ENCODE results near the gene CDADC1. TPM values are rescaled to one million over a fixed set of nuclear protein-coding genes. Genes with fewer than 3 reads are reported as not detected.

CDADC1 gene
- total RNA-seq, 8 experiments from 2014 or later: 5.3 to 16.0 (median 8.2) TPM

DNA sequence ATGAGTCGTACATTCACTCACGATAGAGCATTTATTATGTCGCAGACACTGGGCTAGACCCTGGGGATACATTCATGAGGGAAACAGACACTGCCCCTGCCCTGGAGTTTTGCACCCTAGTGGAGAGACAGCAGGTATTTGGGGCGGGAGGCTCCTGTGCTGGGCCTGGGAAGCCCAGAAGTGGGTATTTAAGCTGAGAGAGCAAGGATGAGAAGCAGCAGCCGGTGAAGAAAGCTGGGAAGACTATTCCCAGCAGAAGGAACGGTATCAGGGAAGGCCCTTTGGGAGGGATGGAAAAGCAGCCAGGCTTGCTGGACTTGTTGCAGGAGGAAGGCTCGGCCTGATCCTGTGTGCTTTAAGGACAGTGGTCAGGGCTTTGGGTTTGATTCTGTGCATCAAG, 54.5 kb downstream of the CDADC1 start:
- H3K4me3 ChIP-seq: no peak overlapping the region
- 57 to 100% (median 61%) methylated on average over 2 to 6 of the region's 7 CpGs; no CpG with 5 or more reads in 5 of the 10 experiments for WGBS, 10 experiments
- in situ Hi-C loops (cut with MboI; ENCODE audit: low pct_unique_long_range_greater_than_20kb in 2 of 9, low sequenced_read_pairs in 9 of 9, unreplicated experiment in 9 of 9): loop anchor here in 7 of 9 experiments (10.0 to 25.0 kb wide), 4 partner anchors 135 to 313 kb away; partner anchors contain the start of genes CAB39L (in 1 of the 7) and SETDB2 (in 1 of the 7)
- H3K27ac ChIP-seq: no peak overlapping the region
- ATAC-seq (replicated peaks in 6 of 8): no peak
- peaks cover 0 to 12% of the 10 kb centered on the region in 2 donors for H3K4me1 ChIP-seq (replicated peaks in 1 of 2)

DNA sequence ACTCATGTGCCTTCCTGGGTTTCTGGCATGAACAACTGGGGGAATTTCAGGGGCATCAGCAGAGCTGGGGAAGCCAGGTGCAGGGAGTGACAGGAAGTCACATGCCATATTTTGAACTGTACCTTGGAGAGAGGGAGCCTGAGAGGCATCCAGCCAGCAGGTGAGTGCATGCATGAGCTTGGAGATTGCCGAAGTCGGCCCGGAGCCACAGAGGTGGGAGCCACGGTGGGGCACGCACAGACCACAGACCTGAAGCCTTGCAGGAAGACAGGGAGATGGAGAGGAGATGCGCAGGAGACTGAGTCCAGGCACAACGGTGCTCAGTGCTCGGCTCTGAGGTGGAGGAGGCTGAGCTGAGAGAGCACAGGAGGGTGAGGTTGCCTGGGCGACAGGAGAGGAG, 55.1 kb downstream of the CDADC1 start:
- H3K4me1 ChIP-seq (replicated peaks in 1 of 2): peaks cover 0 to 12% of the 10 kb centered on the region in 2 donors
- H3K4me3 ChIP-seq: no peak overlapping the region
- in situ Hi-C loops (cut with MboI; ENCODE audit: low pct_unique_long_range_greater_than_20kb in 2 of 9, low sequenced_read_pairs in 9 of 9, unreplicated experiment in 9 of 9): loop anchor here in 7 of 9 experiments (10.0 to 25.0 kb wide), 4 partner anchors 134 to 312 kb away; partner anchors contain the start of genes CAB39L (in 1 of the 7) and SETDB2 (in 1 of the 7)
- 60 to 100% (median 96%) methylated on average over 1 to 4 of the region's 9 CpGs; no CpG with 5 or more reads in 7 of the 10 experiments for WGBS, 10 experiments
- ATAC-seq (replicated peaks in 6 of 8): peak in 1 of 8 experiments; percentile 43
- H3K27ac ChIP-seq: no peak overlapping the region

DNA sequence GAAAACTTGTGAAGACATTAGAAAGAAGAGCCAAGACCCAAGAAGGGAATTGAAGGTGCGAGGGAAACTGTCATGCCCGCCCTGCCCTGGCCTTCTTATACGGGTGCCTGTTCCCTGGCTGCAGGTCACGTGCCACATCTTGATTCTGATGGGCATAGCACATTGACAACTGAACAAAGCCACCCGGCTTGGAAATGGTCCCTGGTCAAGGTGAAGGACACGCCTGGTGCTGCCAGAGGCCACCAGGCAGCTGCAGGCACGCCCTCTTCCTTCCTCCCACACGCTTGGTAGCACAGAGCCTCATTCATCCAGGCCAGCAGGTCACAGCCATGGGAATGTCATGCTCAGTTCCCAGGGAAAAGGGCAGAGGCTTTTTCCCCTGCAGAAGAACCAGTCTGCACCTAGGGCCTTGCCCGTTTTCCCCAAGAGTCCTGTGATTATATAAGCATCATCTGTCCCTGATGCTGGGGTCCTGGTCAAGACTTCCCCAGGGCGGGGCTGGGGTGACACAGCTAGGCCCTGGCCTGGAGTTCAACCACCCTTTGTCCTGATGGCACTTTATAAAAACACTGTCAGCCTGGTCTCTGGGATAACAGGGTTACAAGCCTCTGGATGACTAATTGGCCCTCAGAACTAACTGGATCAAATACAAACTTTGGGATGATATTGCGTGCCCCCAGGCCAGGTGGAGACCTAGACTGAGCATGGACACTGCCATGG, 56.0 kb downstream of the CDADC1 start:
- Histone ChIP-seq H3K4me1 (replicated peaks in 1 of 2) (peaks cover 0 to 12% of the 10 kb centered on the region in 2 donors), H3K4me3 (no peak overlapping the region), H3K27ac (no peak overlapping the region)
- 55 to 100% (median 71%) methylated on average over 1 to 4 of the region's 11 CpGs; no CpG with 5 or more reads in 5 of the 10 experiments for WGBS, 10 experiments
- no peak for ATAC-seq (replicated peaks in 6 of 8)
- in situ Hi-C loops (cut with MboI; ENCODE audit: low pct_unique_long_range_greater_than_20kb in 2 of 9, low sequenced_read_pairs in 9 of 9, unreplicated experiment in 9 of 9): loop anchor here in 7 of 9 experiments (10.0 to 25.0 kb wide), 4 partner anchors 134 to 311 kb away; partner anchors contain the start of genes CAB39L (in 1 of the 7) and SETDB2 (in 1 of the 7)

DNA sequence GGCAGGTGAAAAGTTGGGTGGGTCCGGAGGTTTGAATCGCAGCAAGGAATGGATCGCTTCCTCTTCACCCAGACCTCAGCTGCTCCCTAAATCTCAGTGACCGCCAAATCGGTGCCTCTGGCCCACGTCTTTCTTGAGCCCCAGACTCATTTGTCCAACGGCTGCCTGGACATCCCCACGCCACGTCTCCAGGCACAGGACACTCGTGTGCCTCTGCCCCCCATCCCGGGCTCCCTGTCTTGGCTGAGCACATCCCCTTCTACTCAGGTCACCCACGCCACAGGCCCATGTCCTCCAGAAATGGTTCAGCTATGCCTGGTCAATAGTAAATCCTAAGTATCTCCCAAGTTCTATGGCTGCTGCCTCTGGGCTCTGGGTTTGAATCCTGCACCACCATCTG, 56.6 kb downstream of the CDADC1 start:
- Histone ChIP-seq H3K27ac (no peak overlapping the region), H3K4me3 (no peak overlapping the region), H3K4me1 (replicated peaks in 1 of 2) (peaks cover 0 to 12% of the 10 kb centered on the region in 2 donors)
- ATAC-seq (replicated peaks in 6 of 8): no peak
- in situ Hi-C loops (cut with MboI; ENCODE audit: low pct_unique_long_range_greater_than_20kb in 2 of 9, low sequenced_read_pairs in 9 of 9, unreplicated experiment in 9 of 9): loop anchor here in 7 of 9 experiments (10.0 to 25.0 kb wide), 4 partner anchors 133 to 310 kb away; partner anchors contain the start of genes CAB39L (in 1 of the 7) and SETDB2 (in 1 of the 7)
- WGBS, 10 experiments: 83 to 87% methylated on average over 1 to 4 of the region's 12 CpGs; no CpG with 5 or more reads in 8 of the 10 experiments

DNA sequence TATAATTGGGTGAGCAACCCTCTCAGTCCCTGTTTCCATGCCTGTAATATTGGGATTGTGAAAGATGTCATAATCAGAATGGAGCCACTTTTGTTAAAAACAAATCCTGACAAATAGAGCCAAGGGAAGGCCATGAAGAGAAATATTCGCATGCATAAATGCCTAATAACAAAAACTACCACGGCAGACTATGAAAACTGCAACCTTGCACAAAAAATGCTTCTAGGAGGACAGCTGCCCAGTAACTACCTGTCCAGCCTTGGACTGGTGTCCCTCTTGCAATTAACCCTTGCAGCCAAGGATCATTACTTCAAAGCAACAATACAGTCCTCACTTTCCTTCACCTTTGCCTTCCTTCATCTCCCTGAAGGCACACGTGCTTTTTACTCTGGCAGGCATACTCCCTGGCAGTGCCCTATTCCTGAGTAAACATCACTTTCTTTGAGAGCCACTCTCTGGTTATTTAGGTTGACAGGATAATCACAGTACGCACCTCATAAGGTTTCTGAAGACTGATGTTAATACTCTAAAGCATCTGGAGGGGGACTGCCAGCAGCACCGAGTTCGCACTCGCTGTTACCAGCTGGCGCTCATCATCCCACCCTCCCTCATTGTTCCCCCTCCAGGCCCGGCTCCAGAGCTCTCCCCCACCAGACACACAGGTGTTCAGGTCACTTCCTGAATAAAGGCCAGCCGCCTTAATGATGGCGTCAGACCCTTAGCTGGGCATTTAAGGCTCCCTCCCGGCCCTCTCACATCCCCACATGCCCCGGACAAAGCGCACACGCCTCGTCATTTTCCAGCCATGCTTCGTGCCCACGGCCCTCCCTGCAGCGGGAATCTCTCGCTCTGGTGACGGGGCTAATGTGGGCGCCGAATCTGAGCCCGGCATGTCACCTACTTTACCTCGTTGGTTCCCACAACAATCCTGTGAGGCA, 57.3 kb downstream of the CDADC1 start:
- ATAC-seq (replicated peaks in 6 of 8): peak in 1 of 8 experiments; percentile 12
- Histone ChIP-seq H3K4me1 (replicated peaks in 1 of 2) (peaks cover 0 to 12% of the 10 kb centered on the region in 2 donors), H3K27ac (no peak overlapping the region), H3K4me3 (no peak overlapping the region)
- in situ Hi-C loops (cut with MboI; ENCODE audit: low pct_unique_long_range_greater_than_20kb in 2 of 9, low sequenced_read_pairs in 9 of 9, unreplicated experiment in 9 of 9): loop anchor here in 7 of 9 experiments (10.0 to 25.0 kb wide), 4 partner anchors 132 to 310 kb away; partner anchors contain the start of genes CAB39L (in 1 of the 7) and SETDB2 (in 1 of the 7)
- 45 to 100% (median 84%) methylated on average over 1 to 9 of the region's 25 CpGs; no CpG with 5 or more reads in 3 of the 10 experiments for WGBS, 10 experiments

DNA sequence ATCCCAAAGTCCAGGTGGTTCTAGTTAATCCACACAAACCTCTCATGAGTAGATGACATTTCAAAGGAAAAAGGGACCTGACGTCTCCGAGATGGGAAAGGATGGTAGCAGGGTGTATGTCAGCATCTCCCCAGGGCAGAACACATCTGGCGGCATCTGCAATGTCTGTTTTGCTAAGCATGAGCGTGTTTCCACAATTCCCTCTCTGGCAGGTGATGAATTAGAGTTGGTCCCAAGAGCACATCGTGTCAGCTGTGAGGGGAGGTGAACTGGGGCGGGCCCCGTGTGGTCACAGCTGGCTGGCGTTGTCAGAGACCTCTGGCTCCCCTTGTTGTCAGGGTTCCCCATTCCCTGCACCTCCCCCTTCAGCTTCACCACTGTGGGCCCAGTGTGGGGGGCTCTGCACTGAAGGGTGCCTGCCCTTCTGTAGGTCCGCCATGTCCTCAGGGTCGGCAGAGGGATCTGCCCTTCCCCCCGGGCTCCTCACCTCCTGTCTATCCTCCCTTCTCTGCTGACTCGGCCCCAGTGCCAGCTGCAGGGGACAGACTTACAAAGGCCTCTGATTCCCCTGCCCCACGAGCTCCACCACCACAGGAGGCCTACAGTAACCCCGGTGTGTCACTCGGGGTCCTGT, 58.2 kb downstream of the CDADC1 start:
- peak in 1 of 8 experiments; percentile 13 for ATAC-seq (replicated peaks in 6 of 8)
- peaks cover 0 to 12% of the 10 kb centered on the region in 2 donors for H3K4me1 ChIP-seq (replicated peaks in 1 of 2)
- H3K4me3 ChIP-seq: no peak overlapping the region
- H3K27ac ChIP-seq: no peak overlapping the region
- in situ Hi-C loops (cut with MboI; ENCODE audit: low pct_unique_long_range_greater_than_20kb in 2 of 9, low sequenced_read_pairs in 9 of 9, unreplicated experiment in 9 of 9): loop anchor here in 7 of 9 experiments (10.0 to 25.0 kb wide), 4 partner anchors 131 to 309 kb away; partner anchors contain the start of genes CAB39L (in 1 of the 7) and SETDB2 (in 1 of the 7)
- WGBS, 10 experiments: 43 to 86% (median 81%) methylated on average over 1 to 10 of the region's 15 CpGs; no CpG with 5 or more reads in 5 of the 10 experiments

DNA sequence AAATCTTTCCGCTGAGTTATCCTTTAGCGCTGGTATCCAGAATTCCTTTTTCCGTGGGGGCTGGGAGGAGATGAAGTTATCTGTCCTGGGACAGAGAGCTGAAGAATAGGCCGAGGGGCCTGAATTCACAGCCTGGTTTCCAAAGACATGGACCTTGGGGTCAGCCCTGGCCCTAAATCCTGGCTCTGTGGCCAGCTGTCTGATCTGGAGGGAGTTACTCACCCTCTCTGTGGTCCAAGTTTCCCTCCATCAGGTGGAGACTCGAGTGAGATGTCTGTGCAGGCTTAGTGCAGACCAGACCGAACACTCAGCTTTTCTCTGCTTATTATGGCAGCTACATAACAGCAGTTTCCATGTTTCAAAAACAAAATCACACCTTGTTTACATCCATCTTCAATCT, 59.6 kb downstream of the CDADC1 start:
- Histone ChIP-seq H3K4me1 (replicated peaks in 1 of 2) (peaks cover 0 to 5% of the 10 kb centered on the region in 2 donors), H3K27ac (no peak overlapping the region), H3K4me3 (no peak overlapping the region)
- in situ Hi-C loops (cut with MboI; ENCODE audit: low pct_unique_long_range_greater_than_20kb in 2 of 9, low sequenced_read_pairs in 9 of 9, unreplicated experiment in 9 of 9): loop anchor here in 7 of 9 experiments (10.0 to 25.0 kb wide), 4 partner anchors 130 to 307 kb away; partner anchors contain the start of genes CAB39L (in 1 of the 7) and SETDB2 (in 1 of the 7)
- 75 to 94% (median 81%) methylated on average over 1 to 5 of the region's 6 CpGs; no CpG with 5 or more reads in 2 of the 10 experiments for WGBS, 10 experiments
- ATAC-seq (replicated peaks in 6 of 8): no peak

DNA sequence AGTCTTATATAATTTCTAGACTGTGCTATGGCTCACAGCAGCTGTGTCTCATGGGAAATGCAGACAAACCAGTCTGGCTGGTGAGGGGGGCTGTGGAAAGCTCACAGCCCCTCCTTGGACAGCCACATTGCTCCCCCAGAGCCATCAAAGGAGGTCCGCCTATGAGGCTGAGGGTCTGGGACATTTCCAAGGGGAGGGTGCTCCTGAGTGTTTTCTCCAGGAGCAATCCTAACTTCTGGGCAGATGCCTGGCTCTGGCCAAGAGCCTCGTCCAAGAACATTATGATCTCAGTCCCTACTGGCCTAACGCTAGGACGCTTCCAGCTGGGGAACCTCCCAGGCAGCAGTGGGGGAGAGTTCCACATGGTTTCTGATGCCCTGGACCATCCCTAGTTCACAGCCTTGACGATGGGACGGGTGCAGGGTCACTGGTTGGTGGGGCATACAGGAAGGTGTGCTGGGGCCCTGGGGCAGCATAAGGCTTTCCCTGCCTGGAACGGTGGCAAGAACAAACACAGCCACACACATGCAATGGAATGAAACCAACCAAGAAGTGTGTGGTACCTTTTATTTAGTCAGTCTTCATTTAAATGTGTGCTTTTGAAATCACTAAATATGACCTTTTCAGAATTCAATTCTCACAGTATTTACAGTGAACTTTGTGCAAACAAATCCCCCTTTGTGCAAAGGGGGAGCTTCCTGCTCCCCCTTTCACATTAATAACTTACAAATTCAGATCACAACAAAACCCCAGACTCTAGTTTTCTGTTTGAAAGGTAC, 60.6 kb downstream of the CDADC1 start:
- peak in 3 of 8 experiments; percentile 20 to 92 (median 61) for ATAC-seq (replicated peaks in 6 of 8)
- no peak overlapping the region for H3K4me3 ChIP-seq
- peaks cover 0 to 5% of the 10 kb centered on the region in 2 donors for H3K4me1 ChIP-seq (replicated peaks in 1 of 2)
- WGBS, 10 experiments: 51 to 100% (median 83%) methylated on average over 1 to 4 of the region's 7 CpGs; no CpG with 5 or more reads in 3 of the 10 experiments
- no peak overlapping the region for H3K27ac ChIP-seq
- in situ Hi-C loops (cut with MboI; ENCODE audit: low pct_unique_long_range_greater_than_20kb in 2 of 9, low sequenced_read_pairs in 9 of 9, unreplicated experiment in 9 of 9): loop anchor here in 7 of 9 experiments (10.0 to 25.0 kb wide), 4 partner anchors 129 to 307 kb away; partner anchors contain the start of genes CAB39L (in 1 of the 7) and SETDB2 (in 1 of the 7)

DNA sequence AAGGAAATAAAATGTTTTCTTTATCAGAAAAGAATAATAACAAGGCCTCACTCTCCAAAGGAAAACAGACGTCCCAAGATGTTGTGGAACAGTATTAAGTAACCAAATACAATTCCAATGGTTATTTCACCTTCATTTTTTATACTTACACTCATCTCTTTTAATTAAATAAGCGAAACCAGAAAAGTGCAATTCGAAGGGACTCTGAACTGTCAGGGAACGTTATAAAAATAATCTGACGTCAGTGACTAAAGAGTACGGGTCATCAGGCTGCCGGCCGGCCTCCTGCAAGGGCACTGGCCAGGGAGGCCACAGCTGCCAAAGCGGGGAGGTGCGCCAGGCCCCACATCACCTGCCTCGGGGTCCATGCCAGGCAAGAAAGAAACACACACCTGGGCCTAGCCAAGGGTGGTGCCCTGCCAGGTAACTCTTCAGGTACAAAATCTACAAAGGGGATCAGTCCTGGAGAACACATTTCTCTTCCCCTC, 61.2 kb downstream of the CDADC1 start:
- in situ Hi-C loops (cut with MboI; ENCODE audit: low pct_unique_long_range_greater_than_20kb in 2 of 9, low sequenced_read_pairs in 9 of 9, unreplicated experiment in 9 of 9): loop anchor here in 7 of 9 experiments (10.0 to 25.0 kb wide), 4 partner anchors 128 to 306 kb away; partner anchors contain the start of genes CAB39L (in 1 of the 7) and SETDB2 (in 1 of the 7)
- ATAC-seq (replicated peaks in 6 of 8): no peak
- WGBS, 10 experiments: 25 to 91% (median 82%) methylated on average over 1 to 10 of the region's 11 CpGs; no CpG with 5 or more reads in 1 of the 10 experiments
- H3K4me1 ChIP-seq (replicated peaks in 1 of 2): peaks cover 0 to 5% of the 10 kb centered on the region in 2 donors
- no peak overlapping the region for H3K27ac ChIP-seq
- H3K4me3 ChIP-seq: no peak overlapping the region

DNA sequence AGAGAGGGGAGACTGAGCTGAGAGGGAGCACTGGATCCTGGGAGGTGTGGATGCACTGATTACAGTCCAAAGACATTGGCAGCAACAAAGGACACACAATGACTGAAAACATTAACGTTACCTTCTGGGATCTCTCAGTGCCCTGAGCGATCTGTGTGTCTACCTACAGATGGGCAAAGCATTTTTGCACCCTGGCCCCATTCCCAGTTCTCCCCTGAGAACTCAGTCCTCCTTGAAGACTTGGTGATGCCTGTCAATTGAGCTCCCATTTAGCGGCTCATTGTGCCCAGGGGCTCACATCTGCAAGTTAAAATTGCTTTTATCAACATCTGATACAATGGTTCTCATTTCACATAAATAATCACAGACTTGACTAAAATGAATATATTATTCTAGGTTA, 62.5 kb downstream of the CDADC1 start:
- Histone ChIP-seq H3K4me3 (no peak overlapping the region), H3K27ac (no peak overlapping the region), H3K4me1 (replicated peaks in 1 of 2) (peaks cover 0 to 5% of the 10 kb centered on the region in 2 donors)
- ATAC-seq (replicated peaks in 6 of 8): no peak
- in situ Hi-C loops (cut with MboI; ENCODE audit: low pct_unique_long_range_greater_than_20kb in 2 of 9, low sequenced_read_pairs in 9 of 9, unreplicated experiment in 9 of 9): loop anchor here in 5 of 9 experiments (25.0 kb wide), 2 partner anchors 127 to 302 kb away; partner anchors contain the start of genes CAB39L (in 1 of the 5) and SETDB2 (in 1 of the 5)
- WGBS, 10 experiments: 71 to 100% (median 100%) methylated on average over 1 to 2 of the region's 3 CpGs; no CpG with 5 or more reads in 2 of the 10 experiments

DNA sequence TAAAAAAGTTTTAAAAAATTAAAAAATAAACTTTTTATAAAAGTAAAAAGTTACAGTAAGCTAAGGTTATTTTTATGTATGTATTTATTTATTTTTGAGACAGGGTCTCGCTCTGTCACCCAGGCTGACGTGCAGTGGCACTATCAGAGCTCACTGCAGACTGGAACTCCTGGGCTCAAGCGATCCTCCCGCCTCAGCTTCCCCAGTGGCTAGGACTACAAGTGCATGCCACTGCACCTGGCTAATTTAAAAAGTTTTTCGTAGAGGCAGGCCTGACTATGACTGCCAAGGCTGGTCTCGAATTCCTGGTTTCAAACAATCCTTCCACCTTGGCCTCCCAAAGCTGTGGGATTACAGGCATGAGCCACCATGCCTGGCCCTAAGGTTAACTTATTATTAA, 64.1 kb downstream of the CDADC1 start:
- Histone ChIP-seq H3K4me1 (replicated peaks in 1 of 2) (no peaks in the 10 kb centered on the region), H3K27ac (no peak overlapping the region), H3K4me3 (no peak overlapping the region)
- ATAC-seq (replicated peaks in 6 of 8): no peak
- in situ Hi-C loops (cut with MboI; ENCODE audit: low pct_unique_long_range_greater_than_20kb in 2 of 9, low sequenced_read_pairs in 9 of 9, unreplicated experiment in 9 of 9): loop anchor here in 5 of 9 experiments (25.0 kb wide), 2 partner anchors 125 to 300 kb away; partner anchors contain the start of genes CAB39L (in 1 of the 5) and SETDB2 (in 1 of the 5)
- 85 to 96% (median 88%) methylated on average over 2 to 6 of the region's 6 CpGs for WGBS, 10 experiments
